Astrocyte of the cerebellum (primary cell): Measurements from ENCODE around the gene C1orf105.

Experiments
- DNase-seq: peaks from one replicate; pipeline ENCODE4 v3.0.0-alpha.2; 2011; ENCODE audit warnings: low read depth
- H3K4me3 ChIP-seq: 2 replicates; pipeline ENCODE4 v1.5.1; 2011; ENCODE audit warnings: mild to moderate bottlenecking, low read depth, low read length, moderate library complexity
- in situ Hi-C: cut with HindIII; loops from 2 replicates; pipeline ENCODE4 v1.10.0; 2017; ENCODE audit warnings: low sequenced_read_pairs
- TF ChIP-seq, protein P1 (sequence below): IDR thresholded peaks from 2 replicates; pipeline ENCODE4 v1.5.1; 2012; ENCODE audit warnings: low read length, low read depth, moderate library complexity, mild to moderate bottlenecking; ENCODE audit errors: missing control alignments

Gene C1orf105

GRCh38 chr1:172443666-172444453 is 23.4 kb downstream of the C1orf105 start, which contains the start of gene PIGC:
TSS of gene PIGC (minus strand) at chr1:172444069. CDS start at chr1:172442622, 1,447 bp downstream.
- TF ChIP-seq, protein P1, sequence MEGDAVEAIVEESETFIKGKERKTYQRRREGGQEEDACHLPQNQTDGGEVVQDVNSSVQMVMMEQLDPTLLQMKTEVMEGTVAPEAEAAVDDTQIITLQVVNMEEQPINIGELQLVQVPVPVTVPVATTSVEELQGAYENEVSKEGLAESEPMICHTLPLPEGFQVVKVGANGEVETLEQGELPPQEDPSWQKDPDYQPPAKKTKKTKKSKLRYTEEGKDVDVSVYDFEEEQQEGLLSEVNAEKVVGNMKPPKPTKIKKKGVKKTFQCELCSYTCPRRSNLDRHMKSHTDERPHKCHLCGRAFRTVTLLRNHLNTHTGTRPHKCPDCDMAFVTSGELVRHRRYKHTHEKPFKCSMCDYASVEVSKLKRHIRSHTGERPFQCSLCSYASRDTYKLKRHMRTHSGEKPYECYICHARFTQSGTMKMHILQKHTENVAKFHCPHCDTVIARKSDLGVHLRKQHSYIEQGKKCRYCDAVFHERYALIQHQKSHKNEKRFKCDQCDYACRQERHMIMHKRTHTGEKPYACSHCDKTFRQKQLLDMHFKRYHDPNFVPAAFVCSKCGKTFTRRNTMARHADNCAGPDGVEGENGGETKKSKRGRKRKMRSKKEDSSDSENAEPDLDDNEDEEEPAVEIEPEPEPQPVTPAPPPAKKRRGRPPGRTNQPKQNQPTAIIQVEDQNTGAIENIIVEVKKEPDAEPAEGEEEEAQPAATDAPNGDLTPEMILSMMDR, result peak; percentile 95
- peak within 1 kb of the TSS; percentile 79 for H3K4me3 ChIP-seq
- peak; percentile 66 for DNase-seq
- in situ Hi-C loops, result loop anchor here (10.0 kb wide), 1 partner anchor 271 kb away; no protein-coding TSS in a partner anchor

DNA sequence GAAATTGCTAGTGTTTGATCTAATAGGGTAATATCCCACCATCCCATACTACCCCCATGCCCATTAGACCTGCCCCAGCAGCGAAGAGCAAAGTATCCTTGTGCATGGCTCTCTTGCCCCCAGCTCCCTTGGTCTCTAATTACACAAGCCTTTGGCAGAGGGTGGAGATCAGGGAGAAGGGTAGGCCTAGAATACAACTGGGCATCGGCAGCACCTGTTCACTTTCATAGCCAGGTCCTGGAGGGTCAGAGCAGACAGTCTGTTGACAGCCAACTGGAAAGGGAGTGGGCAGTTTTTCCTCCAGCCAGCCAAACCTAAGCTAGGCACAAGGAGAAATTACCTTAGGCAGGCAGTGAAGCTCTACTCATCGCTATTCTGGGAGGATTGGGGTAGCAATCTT is 26.1 kb downstream of the C1orf105 start:
- TF ChIP-seq, protein P1, result no peak
- DNase-seq, result no peak
- no peak overlapping the region for H3K4me3 ChIP-seq
- in situ Hi-C loops, result loop anchor here (10.0 kb wide), 1 partner anchor 268 kb away; no protein-coding TSS in a partner anchor

DNA sequence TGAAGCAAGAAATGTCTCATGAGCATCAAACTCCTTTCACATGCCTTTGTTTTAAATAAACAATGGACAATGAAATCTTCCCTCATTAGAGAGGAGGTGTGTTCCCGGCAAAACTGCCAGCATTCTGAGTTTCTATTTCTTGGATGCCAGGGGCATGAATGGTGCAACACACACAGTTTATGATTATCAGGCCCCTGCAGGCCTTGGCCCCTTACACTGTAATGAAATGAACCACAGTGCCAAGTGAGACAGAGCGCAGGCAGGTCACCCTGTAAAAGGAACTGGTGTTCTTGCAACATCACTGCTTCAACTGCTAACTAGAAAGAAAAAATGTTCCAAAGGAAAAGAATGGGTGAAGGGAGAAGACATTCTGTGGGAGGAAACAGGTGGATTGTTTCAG is 27.2 kb downstream of the C1orf105 start:
- in situ Hi-C loops, result loop anchor here (10.0 kb wide), 1 partner anchor 267 kb away; no protein-coding TSS in a partner anchor
- H3K4me3 ChIP-seq, result no peak overlapping the region
- DNase-seq, result no peak
- TF ChIP-seq, protein P1, result no peak

- TF ChIP-seq, protein P1, result no peak
- no peak for DNase-seq
- in situ Hi-C loops, result loop anchor here (10.0 kb wide), 1 partner anchor 266 kb away; no protein-coding TSS in a partner anchor
- H3K4me3 ChIP-seq, result no peak overlapping the region
Observed at GRCh38 chr1:172448995-172449584, 28.6 kb downstream of the C1orf105 start.

GRCh38 chr1:172449585-172450523 is 29.4 kb downstream of the C1orf105 start:
- in situ Hi-C loops, result loop anchor here (10.0 kb wide), 1 partner anchor 265 kb away; no protein-coding TSS in a partner anchor
- peak; percentile 18 for DNase-seq
- H3K4me3 ChIP-seq, result no peak overlapping the region
- TF ChIP-seq, protein P1, result peak; percentile 79

DNA sequence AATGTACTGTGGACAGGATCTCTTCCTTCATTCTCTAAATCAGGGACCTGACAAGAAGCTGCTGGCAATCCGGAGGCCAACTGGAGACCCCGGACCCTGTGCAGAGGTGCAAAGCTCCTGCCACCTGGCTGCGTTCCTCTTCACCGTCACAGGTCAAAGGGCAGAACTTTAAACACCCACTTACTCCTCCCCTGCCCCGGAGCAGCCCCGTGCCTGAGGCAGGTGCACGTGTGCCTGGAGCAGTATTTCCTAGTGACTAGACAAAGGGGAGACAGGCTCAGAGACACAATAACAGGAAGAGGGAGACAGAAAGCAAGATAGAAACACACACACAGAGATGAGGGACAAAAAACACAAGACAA is 30.0 kb downstream of the C1orf105 start:
- DNase-seq, result no peak
- no peak overlapping the region for H3K4me3 ChIP-seq
- TF ChIP-seq, protein P1, result no peak
- in situ Hi-C loops, result no loop called here
